IPS-15b (cell line): ENCODE results near the gene MAGI1.

Experiments used
- H3K27me3 ChIP-seq: one replicate; pipeline ENCODE4 v1.6.1; 2013; ENCODE audit warnings: low read length; ENCODE audit not compliant: control insufficient read depth, insufficient read depth
- H3K36me3 ChIP-seq: one replicate; pipeline ENCODE4 v1.6.1; 2013; ENCODE audit warnings: low read length; ENCODE audit not compliant: control insufficient read depth, insufficient read depth
- H3K4me1 ChIP-seq: one replicate; pipeline ENCODE4 v1.6.1; 2013; ENCODE audit warnings: mild to moderate bottlenecking, low read length; ENCODE audit not compliant: control insufficient read depth, insufficient read depth
- H3K4me3 ChIP-seq: one replicate; pipeline ENCODE4 v1.5.1; 2013; ENCODE audit warnings: low read depth, low read length
- H3K9ac ChIP-seq: one replicate; pipeline ENCODE4 v1.6.1; 2013; ENCODE audit warnings: low read depth, mild to moderate bottlenecking, low read length
- H3K9me3 ChIP-seq: one replicate; pipeline ENCODE4 v1.6.1; 2013; ENCODE audit warnings: mild to moderate bottlenecking, low read length; ENCODE audit not compliant: control insufficient read depth, insufficient read depth

Gene MAGI1

DNA sequence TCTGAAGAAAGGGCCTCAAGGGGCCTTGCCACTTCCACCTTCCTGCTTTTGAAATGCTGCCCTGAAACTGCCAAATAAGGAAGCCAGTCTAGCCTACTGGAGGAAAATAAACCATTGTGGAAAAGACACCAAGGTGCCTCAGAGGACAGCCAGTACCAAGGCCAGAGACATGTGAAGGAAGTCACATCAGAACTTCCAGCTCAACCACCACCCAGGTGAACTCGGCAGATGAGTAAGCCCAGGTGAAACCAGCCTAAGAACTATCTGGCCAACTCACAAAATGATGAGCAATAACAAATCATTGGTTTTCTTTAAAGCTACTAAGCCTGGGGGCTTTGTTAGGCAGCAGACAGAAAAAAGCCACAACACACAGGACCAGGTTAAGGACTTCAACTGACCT lies 103.0 kb downstream of the MAGI1 start:
- peaks cover 5% of the 10 kb centered on the region for H3K4me1 ChIP-seq
- no peaks in the 10 kb centered on the region for H3K27me3 ChIP-seq
- H3K9me3 ChIP-seq, result no peaks in the 10 kb centered on the region

DNA sequence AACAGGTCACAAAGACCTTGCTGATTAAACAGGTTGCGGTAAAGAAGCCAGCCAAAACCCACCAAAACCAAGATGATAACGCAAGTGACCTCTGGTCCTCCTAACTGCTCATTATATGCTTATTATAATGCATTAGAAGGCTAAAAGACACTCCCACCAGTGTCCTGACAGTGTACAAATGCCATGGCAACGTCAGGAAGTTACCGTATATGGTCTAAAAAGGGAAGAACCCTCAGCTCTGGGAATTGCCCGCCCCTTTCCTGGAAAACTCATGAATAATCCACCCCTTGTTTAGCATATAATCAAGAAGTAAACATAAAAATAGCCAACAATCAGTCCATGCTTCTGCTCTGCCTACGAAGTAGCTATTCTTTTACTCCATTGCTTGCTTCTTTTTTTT lies 108.1 kb downstream of the MAGI1 start:
- Histone ChIP-seq H3K4me3 (no peak overlapping the region), H3K4me1 (peaks cover 10% of the 10 kb centered on the region), H3K9me3 (no peaks in the 10 kb centered on the region), H3K9ac (no peak overlapping the region), H3K36me3 (no peaks in the 10 kb centered on the region), H3K27me3 (no peaks in the 10 kb centered on the region)

More for the DNA sequence above, 103.0 kb downstream of the MAGI1 start:
- Histone ChIP-seq H3K36me3 (no peaks in the 10 kb centered on the region), H3K9ac (no peak overlapping the region), H3K4me3 (no peak overlapping the region)

DNA sequence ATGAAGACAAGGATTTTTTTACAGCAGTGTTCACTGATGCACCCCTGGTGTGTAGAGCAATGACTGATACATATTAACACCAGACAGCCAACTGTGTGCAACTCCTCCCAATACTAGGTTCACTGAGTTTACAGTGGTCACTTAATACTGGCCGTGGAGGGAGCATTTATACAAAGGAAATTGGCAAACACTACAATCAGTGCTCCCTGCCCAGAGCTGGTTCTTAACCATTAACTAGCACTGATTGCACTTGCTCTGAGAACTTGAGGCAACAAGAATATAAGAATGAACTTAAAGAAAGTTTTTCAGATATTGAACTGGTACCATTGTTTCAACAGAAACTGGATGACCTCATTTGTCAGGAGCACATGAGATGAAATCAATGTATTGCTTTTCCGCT lies 110.6 kb downstream of the MAGI1 start:
- H3K9ac ChIP-seq, result no peak overlapping the region
- no peaks in the 10 kb centered on the region for H3K36me3 ChIP-seq
- no peak overlapping the region for H3K4me3 ChIP-seq
- H3K27me3 ChIP-seq, result no peaks in the 10 kb centered on the region
- no peaks in the 10 kb centered on the region for H3K9me3 ChIP-seq
- peaks cover 17% of the 10 kb centered on the region for H3K4me1 ChIP-seq

DNA sequence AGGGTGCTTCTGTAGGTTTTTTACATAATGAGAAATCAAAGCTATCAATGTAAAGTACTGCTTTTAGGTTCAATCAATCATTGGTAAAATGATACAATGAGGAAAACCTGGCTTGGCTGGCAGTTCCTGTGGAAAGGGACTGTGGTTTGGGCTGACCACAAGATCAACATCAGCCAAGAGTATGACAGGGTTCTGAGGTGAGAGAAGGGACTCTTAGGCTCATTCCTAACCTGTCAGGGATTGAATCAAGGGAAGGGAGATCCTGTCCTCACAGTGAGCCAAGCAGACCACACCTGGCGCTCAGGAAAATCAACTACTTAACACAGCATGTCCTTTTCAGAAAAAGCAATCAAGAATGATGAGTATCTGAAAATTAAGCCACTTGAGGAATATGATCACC lies 111.1 kb downstream of the MAGI1 start:
- Histone ChIP-seq H3K36me3 (no peaks in the 10 kb centered on the region), H3K4me3 (no peak overlapping the region), H3K9ac (no peak overlapping the region), H3K27me3 (no peaks in the 10 kb centered on the region), H3K4me1 (peaks cover 17% of the 10 kb centered on the region), H3K9me3 (no peaks in the 10 kb centered on the region)

DNA sequence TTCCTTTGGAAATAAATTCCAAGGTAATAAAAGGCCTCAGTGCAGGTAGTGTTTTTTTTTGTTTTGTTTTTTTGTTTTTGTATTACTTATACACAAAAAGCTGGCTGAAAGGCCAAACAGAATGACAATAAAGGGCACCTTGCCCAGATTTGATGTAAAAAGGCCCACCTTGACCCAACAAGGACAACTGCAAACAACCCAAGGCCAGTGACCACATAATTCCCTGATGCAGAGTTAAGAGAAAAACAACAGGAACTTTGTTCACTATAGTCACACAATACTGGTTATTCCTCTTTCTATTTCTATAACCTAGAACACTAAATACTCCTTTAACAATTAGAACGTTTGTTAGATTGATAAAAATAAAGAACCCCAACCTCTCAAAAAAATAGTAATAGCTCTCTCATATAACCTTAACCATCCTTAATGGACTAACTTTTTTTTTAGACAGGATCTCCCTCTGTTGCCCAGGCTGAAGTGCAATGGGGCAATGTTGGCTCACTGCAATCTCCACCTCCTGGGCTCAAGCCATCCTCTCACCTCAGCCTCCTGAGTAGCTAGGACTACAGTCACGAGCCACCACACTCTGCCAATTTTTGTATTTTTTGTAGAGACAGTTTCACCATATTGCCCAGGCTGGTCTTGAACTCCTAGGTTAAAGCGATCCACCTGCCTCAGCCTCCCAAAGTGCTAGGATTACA lies 113.3 kb downstream of the MAGI1 start:
- peaks cover 17% of the 10 kb centered on the region for H3K4me1 ChIP-seq
- no peaks in the 10 kb centered on the region for H3K9me3 ChIP-seq
- no peak overlapping the region for H3K9ac ChIP-seq
- no peak overlapping the region for H3K4me3 ChIP-seq
- H3K36me3 ChIP-seq, result no peaks in the 10 kb centered on the region
- H3K27me3 ChIP-seq, result no peaks in the 10 kb centered on the region

DNA sequence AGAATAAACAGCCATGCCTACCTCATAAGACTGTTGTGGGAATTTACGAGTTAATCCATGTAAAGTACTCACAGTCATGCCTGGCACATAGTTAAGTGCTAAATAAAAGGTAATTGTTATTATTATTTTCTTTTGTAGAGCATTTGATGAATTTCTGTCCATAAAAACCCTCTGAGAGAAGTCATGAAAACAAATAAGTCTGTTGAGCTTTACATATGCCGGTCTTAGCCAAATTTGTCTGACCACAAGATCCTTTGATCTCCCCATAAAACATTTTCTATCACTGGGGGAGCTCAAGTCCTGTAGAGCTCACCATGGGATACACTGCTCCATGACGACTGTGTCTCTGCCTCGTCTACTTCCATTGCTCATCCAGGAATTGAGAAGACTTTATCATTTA lies 114.0 kb downstream of the MAGI1 start:
- H3K4me3 ChIP-seq, result no peak overlapping the region
- no peak overlapping the region for H3K9ac ChIP-seq
- H3K9me3 ChIP-seq, result no peaks in the 10 kb centered on the region
- H3K36me3 ChIP-seq, result no peaks in the 10 kb centered on the region
- no peaks in the 10 kb centered on the region for H3K27me3 ChIP-seq
- peaks cover 17% of the 10 kb centered on the region for H3K4me1 ChIP-seq

DNA sequence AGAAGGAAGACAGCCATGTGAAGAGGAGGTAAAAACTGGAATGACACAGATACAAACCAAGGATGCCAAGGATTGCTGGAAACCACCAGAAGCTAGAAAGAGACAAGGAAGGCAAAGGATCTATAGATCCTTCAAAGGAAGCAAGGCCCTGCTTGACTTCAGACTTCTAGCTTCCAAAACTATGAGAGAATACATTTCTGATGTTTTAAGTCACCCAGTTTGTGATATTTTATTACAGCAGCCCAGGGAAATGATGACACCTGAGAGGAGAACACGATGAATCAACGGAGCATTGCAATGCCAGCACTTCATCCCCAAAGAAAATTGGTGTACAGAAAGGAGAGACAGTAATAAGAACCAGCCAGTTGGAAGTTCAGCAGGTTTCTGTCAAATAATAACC lies 116.3 kb downstream of the MAGI1 start:
- peaks cover 6% of the 10 kb centered on the region for H3K4me1 ChIP-seq
- no peak overlapping the region for H3K9ac ChIP-seq
- no peak overlapping the region for H3K4me3 ChIP-seq
- no peaks in the 10 kb centered on the region for H3K27me3 ChIP-seq
- no peaks in the 10 kb centered on the region for H3K36me3 ChIP-seq
- no peaks in the 10 kb centered on the region for H3K9me3 ChIP-seq

DNA sequence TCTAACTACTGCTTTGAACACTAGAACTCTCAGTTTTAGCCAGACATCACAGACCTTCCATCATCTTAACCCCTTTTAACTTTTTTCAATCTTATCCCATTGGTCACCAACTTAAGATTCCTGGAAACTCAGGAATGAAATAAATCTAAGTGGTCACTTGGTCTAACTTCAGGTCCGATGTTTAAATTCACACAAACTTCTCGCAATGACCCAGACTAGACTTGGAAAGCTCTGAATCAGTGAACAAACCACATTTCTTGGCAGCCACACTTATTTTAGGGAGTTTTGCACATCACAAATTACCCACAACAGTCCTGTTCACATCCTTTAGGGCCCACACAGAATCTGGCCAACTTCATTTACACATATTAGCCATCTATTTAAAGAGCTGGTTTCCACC lies 118.9 kb downstream of the MAGI1 start:
- H3K4me3 ChIP-seq, result no peak overlapping the region
- H3K9ac ChIP-seq, result no peak overlapping the region
- H3K4me1 ChIP-seq, result peaks cover 4% of the 10 kb centered on the region
- no peaks in the 10 kb centered on the region for H3K36me3 ChIP-seq
- no peaks in the 10 kb centered on the region for H3K27me3 ChIP-seq
- H3K9me3 ChIP-seq, result no peaks in the 10 kb centered on the region

DNA sequence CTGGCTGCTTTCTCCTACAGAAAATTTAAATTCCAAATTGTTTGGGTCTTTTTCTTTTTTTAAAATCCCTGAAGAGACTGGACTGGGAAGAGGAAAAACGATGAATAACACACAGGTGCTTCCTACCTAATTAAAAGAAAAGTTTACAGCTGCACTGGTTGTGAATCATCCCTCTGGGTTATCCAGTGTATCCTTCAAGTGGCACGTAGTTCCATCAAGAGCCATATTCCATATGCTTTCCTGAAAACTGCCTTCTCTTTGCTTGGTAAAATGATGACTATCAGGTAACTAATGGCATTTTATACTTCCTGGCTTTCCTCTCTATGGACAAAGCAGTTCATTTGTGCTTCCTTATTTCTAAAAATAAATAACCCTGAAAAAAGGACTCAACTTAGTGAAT lies 123.2 kb downstream of the MAGI1 start:
- Histone ChIP-seq H3K27me3 (no peaks in the 10 kb centered on the region), H3K36me3 (no peaks in the 10 kb centered on the region), H3K9ac (no peak overlapping the region), H3K4me3 (no peak overlapping the region), H3K9me3 (no peaks in the 10 kb centered on the region), H3K4me1 (peaks cover 10% of the 10 kb centered on the region)

DNA sequence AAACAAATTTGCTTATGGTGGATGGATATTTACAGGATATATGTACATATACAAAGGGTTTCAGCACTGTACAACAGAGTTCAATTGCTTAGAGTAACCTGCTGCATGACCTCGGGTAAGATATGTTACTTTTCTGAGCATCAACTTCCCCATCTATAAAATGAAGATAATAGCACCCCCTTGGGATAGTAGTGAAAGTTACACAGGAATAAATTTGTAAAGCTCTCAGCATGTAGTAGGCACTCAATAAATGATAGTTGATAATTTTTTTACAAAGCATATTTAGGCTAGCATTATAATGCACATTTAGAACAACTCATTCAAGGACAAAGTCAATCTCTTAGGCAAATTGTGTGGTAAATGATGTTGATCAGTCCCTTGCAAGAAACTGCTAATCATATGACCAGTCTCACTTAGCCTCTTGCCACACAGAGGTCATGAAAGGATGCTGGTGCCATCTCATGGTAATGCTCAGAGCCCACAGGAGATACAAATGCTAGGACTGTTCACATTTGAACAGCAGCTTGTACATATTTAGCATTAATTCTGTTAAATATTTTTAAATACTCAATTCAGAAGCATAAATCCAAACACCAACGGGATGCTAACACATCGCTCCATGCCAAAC lies 123.9 kb downstream of the MAGI1 start:
- H3K4me1 ChIP-seq, result peaks cover 11% of the 10 kb centered on the region
- H3K27me3 ChIP-seq, result no peaks in the 10 kb centered on the region
- no peak overlapping the region for H3K9ac ChIP-seq
- no peaks in the 10 kb centered on the region for H3K36me3 ChIP-seq
- no peaks in the 10 kb centered on the region for H3K9me3 ChIP-seq
- H3K4me3 ChIP-seq, result no peak overlapping the region

DNA sequence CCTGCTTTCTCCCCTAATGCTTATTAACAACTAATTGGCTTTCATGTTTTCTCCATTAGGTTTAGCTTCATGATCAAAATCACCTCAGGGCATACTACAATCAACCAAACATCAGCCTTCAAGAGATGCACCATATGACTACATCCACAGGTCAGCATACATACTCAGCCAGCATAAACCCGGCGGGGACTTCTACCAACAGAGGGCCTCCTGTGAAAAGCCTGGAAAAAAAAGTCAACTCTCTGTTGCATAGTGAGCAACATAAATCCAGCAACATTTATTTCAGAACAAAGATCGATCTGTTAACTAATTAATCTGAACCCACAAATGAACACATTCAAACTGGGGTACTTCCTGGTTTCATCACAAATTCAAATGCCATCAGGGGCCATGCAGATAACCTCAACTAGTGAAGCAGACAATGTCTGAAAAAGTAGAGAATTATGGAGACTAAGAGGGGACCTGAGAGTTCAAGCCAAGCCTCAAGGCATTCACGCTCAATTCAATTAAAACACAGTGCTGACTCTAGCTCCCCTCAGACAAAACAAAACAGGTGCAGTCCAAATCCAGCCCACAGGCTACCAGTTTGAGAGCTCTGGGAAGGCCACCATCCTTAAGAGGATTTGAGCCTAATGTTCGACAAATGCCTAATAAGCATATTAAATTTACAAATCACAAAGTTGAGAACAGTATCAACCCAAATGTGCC lies 124.5 kb downstream of the MAGI1 start:
- H3K27me3 ChIP-seq, result no peaks in the 10 kb centered on the region
- no peaks in the 10 kb centered on the region for H3K36me3 ChIP-seq
- no peaks in the 10 kb centered on the region for H3K9me3 ChIP-seq
- no peak overlapping the region for H3K9ac ChIP-seq
- H3K4me1 ChIP-seq, result peaks cover 11% of the 10 kb centered on the region
- no peak overlapping the region for H3K4me3 ChIP-seq

DNA sequence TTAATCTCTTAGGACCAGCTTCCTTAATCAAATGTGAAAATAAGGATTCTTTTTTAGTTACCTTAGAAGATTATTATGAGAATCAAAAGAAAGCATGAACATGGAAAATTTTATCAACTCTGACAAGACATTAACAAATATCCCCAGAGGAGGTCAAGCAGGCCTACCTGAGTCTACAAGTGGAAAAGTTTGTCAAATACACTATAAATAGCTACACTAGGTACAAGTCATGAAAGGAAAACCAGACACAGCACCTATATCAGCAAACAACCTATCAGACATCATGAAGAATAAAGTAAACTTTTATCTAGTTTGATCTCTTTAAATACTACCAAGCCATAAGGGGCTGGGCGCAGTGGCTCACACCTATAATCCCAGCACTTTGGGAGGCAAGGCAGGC lies 126.1 kb downstream of the MAGI1 start:
- Histone ChIP-seq H3K9me3 (no peaks in the 10 kb centered on the region), H3K27me3 (no peaks in the 10 kb centered on the region), H3K36me3 (no peaks in the 10 kb centered on the region), H3K9ac (no peak overlapping the region), H3K4me1 (peaks cover 13% of the 10 kb centered on the region), H3K4me3 (no peak overlapping the region)
